NCI-H2227 treated with DMSO at 0.1 percent for 48 hours (cell line): ENCODE results near the gene FAM20C.

Source experiments
- DNase-seq: peaks from one replicate; lab custom pipeline; 2025; lab: John Stamatoyannopoulos, UW

Gene FAM20C

DNA sequence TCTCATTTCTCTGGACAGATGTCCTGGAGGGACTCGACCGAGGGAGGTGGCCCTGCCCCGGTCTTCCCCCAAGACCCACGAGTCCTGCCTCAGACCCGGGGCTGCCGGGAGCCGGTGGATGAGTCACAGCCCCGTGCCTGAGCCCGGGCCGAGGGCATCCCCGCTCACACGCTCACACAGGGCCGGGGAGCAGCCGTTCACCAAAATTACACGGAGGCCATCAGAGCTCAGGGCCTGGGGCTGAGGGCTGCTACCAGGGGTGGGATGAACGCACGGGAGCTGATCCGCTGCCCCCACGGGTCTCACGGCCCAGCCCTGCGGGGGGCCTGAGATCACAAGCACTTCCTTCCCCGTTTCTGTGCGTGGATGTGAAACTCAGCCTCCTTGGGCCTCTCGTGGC is 17.5 kb downstream of the FAM20C start:
- no peak for DNase-seq

DNA sequence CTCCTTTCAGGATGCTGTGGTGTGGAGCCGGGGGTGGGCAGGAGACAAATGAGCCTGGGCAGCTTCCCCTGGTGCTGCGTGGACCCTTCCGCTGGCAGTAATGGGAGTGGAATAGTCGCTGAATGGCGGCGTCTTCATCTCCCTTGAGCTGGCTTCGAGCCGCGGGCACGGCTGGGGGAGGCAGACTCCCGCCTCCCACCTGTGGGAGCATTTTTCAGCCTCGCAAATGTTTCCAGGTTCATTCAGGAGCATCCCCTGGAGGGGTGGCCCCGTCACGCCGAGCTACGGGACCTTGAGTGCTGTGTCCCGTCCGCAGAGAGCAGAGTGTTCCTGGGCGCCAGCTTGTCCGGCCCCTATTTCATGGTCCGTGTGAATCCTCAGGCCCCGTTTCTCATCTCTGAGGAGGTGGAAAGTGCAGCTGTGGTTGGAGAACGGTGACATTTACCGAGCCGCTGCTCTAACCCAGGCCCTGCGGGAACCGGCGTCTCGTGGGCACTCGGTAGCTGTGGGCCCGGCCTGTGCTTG is 18.1 kb downstream of the FAM20C start:
- DNase-seq, result no peak

DNA sequence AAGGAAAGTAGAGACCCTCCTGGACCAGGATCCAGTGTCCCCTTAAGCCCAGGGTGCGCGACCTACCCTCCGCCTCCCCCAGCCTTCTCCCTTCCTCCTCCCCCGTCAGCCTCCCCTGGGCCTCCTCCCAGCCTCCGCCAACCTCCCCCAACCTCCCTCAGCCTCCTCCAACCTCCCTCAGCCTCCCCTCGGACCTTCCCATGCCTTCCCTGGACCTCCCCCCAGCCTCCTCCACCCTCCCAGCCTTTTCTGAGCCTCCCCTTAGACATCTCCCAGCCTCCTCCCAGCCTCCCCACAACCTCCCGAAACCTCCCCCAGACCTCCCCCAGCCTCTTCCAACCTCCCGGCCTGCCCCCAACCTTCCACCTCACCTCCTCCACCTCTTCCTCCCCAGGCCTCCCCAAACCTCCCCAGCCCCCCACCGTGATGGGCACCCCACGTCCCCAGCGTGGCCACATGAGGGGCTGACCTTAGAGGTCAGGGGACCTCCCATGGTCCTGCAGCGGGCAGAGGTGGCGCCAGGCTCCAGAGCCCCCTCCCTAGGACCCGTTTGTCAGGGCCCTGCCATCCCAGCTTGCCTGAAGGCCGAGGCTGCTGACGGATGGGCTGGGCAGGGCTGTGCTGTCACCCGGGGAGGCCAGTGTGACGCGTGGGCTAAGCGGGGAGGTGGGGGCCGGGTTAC is 18.8 kb downstream of the FAM20C start:
- DNase-seq, result no peak

DNA sequence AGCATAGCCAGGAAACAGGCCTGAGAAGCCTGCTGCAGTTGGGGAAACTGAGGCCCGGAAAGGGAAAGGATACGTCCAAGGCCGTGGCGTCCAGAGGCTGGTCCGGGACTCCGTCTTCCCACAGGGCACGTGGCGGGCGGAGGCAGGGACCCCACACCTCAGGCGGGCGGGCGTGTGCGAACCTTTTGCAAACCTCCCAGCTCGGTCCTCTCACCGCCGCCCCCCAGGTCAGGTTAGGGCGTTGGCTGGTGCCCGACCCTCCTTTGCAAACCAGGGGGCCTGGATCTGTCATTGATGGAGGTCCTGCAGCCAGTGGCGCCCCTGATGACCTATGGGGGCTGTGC is 19.3 kb downstream of the FAM20C start:
- no peak for DNase-seq

DNA sequence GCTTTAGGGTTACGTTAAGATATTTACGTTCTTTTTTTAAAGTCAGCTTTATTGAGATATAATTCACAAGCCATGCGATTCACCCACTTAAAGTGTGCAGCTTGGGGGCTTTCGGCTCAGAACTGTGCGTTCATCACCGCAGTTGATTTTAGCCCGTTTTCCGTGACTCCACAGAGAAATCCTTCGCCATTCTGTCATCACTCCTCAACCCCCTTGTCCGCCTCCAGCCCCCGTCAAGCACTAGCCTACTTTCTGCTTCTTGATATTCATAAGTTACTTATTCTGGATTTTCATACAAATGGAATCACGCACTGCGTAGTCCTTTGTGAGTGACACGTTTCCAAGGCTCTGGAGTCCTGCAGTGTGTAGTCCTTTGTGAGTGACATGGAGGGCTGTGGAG is 20.4 kb downstream of the FAM20C start:
- DNase-seq, result no peak

DNA sequence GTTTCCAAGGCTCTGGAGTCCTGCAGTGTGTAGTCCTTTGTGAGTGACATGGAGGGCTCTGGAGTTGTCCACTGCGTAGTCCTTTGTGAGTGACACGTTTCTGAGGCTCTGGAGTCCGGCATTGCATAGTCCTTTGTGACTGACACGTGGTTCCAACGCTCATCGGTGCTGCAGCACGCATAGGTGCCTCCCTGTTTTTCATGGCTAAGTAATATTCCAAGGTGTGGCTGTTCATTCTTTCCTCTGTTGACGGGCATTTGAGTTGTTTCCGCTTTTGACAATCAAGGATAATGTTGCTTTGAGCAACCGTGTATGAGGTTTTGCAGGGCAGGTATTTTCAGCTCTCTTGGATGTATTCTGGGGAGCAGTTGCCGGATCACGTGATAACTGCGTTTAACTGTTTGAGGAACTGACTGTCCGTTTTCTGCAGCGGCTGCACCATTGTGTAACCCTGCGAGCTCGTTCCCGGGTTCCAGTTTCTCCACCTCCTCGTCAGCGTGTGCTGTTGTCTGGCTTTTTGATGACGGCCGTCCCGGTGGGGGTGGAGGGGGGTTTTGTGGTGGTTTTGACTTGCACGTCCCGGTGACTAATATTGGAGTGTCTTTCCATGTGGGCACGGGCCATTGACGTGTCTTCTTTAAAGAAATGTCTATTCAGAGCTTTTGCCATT is 21.1 kb downstream of the FAM20C start:
- no peak for DNase-seq

DNA sequence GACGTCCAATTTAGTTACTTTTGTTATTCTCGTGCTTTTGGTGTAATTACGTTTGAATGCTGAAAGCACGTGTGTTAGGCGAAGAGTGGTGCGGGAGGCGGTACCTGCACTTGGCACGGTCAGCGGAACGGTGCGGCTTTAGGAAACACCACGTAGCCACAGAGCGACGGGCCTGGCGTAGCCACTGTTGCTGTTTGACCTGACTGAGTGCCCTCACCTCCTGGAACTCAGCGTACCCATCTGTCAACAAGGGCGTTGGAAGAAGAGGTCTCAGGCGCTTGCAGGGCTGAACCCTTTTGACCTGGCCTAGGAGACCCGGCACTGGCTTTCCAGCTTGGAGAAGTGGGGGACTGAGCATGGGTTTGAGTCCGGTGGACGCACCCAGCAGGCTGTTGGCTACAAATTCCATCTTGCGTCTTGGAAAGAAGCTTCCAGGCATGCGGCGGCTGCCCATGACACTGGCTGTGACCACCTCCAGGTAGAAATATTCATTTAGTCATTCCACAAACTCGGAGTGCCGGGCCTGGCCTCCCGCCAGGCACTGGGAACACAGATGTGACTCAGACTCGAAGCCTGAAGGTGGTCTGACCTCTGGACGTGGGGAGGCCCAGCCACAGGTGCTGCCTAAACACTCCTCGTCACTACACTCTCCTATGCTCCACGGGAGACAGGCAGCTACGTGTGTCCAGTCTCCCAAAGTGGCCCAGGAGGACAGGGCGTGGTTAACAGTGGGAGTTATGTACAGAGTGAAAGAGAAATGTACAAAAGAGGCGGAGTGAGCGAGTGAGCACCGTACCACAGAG is 22.2 kb downstream of the FAM20C start:
- DNase-seq, result no peak

DNA sequence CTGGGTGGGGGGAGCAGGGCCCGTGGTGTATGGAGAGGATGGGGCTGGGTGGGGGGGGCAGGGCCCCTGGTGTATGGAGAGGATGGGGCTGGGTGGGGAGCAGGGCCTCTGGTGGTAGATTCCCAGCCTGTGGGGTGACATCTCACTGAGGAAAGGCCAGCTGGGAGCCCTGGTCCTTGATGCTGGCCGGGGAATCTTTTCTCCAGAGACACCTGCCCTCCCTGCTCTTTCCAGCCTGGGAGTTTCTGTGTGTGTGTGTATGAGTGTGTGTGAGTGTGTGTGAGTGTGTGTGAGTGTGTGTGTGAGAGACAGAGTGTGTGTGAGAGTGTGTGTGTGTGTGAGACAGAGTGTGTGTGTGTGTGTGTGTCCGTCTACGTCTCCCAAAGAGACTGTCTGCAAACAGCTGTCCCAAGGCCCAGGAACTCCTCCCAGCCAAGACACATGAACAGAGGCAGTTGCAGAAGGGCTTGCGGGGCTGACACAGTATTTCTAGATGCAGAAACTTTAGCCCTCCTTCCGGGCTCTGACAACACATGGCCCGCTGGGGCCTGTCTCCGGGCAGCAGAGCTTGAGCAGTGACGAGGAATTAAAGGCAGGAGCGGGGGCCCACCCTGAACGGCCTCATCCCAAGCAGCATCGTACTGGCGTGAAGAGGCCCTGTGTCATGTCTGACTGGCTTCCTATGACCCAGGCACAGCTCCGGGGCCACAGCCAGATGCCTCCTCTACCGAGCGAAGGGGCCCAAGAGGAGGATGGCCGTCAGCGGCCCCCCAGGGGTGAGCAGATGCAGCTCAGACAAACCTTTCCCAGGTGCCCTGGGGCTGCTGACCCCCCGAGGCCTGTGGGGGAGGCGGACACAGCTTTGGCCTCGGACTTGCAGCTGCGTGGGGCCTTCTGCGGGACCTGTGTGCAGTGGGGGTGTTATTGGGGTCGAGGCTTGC is 24.3 kb downstream of the FAM20C start:
- no peak for DNase-seq

DNA sequence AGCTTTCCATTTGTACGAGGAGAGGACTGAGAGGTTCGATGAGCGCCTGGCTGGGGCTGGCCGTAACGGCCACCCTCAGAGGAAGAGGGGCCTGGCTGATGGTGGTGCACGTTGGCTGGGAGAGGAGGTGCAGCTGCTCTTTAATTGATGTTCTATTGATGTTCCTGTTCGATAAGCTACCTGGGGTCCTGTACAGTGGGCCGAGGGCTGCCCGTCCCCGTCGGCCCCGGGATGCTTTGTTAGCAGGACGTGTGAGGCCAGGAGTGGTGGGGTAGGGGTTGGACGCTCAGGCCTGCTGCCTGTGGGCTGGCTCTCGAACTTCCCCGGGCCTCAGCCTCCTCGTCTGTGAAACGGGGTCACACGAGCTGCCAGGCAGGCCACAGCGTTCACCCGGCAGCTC is 25.4 kb downstream of the FAM20C start:
- DNase-seq, result no peak

DNA sequence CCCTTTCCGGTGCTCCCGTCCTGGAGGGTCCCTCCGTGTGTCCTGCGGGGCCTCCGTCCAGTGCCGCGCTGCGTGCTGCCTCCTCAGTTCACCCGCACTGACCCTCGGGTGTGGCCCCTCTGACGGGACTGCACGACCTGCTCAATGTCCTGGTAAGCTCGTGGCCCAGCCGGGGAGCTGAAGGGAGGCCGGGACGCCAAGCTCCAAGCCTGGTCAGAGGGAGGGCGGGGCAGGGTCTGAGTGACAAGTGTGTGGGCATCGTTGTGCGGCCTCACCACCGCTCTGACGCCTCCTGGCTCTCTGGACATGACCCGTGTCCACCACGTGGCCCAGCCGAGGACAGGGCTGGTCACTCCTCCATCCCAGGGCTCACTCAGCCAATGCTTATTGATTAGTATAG is 25.9 kb downstream of the FAM20C start:
- DNase-seq, result no peak

DNA sequence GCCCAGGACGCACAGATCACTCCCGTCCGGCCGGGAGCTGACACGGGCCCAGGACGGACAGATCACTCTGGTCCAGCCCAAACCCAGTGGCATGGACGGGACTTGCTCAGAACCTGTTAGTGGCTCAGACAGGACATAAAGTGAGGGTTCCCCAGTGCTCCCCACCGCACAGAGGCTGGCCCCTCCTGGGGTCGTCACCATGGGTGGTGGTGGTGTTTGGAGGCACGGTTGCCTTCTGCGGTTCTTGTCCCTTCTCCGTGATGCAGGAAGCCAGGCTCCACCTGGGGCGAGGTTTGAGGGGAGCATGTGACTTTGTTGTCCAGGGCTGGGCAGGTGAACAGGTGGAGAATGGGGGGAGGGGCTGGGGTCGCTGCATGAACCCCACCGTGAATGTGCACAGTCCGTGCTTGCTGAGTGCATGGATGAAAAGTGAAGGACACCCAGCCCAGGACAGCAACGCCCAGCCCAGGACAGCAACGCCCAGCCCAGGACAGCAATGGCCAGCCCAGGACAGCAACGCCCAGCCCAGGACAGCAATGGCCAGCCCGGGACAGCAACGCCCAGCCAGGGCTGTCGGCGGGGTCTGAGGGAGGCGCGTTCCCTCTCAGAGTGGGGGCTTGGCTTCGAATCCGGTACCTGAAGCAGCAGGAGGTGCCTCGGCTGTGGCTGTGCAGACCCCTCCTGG is 26.7 kb downstream of the FAM20C start:
- DNase-seq, result no peak

DNA sequence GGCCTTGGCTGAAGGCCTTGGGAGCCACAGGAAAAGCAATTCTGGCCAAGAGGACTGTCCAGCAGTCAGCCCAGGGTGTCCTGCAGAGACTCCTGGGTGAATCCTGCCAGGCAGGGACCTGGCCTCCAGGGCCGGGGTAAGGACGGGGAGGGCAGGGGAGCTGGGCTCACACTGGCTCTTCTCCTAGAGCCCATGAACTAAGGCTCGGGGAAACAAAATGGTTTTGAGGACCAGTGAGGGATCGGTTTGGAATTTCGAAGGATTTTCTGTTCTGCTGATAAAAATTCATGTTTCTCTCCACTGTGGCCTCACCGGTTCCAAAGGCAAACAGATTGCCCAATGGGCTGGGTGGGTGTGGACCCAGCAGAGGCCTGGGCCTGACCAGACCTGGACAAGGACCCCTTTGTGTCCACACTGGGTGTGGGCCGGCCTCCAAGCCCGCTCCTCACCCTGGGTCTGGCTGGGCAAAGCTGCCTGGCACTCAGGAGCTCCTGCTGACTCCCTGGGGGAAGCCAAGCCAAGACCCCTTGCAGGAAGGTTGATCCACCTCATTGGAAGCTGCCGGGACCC is 27.3 kb downstream of the FAM20C start:
- no peak for DNase-seq

DNA sequence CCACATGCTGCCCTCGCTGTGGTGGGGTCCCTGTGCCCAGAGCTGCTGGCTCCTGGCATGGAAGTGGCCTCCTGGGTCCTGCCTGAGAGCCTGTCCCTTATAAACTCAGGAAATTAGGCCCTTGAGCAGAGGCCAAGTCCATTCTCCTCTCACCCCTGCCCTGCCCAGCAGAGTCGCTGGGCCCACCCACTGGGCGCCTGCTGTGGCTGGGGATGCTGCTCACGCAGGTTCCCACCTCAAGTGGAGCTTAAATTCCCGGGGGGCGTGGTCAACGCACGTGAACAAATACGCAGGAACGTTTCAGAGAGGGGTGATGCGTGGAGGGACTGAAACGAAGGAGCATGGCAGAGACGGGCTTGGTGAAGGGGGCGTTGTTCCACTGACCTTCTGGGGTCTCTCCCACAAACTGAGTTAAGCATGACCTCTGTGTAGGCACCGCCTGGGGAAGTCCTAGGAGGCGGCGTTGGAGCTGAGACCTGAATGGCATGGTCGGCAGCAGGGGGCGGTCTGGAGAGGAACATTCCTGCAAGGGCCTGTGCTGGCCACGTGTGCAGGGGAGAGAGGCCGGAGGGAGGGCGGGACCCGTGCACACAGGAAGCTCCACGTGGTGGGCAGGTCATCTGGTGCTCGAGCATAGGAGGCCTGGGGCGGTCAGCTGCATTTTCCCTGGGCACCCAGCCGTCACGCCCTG is 27.9 kb downstream of the FAM20C start:
- DNase-seq, result no peak

DNA sequence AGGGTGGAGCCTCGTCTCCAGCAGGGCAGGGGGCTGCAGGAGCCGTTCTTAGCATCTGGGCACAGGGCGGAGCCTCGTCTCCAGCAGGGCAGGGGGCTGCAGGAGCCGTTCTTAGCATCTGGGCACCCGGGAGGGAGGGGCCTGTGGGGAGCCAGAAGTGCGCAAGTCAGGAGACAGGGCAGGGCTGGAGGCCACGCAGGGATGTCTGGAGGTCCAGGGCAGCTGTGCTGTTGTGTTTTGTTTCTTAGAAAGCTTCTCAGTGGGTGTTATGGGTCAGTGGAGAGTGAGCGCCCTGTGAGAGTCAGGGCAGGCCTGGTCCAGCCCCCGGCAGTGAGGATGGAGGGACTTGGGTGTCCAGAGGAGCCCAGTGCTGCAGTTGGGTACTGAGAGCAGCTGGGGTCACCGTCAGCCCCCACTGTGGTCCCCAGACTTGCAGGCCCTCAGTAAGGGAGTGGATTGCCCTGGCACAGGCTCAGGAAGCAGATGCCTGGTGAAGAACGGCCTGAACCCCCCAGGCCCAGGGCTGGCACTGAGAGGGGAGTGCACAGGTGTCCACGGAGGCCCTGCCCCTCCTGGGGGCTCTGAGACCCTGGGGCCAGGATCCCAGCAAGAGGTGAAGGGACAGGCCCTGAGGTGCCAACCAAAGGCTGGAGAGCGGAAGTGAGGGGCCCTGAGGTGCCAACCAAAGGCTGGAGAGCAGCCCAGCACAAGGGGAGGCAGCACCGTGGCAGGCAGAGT is 29.8 kb downstream of the FAM20C start:
- DNase-seq, result no peak

DNA sequence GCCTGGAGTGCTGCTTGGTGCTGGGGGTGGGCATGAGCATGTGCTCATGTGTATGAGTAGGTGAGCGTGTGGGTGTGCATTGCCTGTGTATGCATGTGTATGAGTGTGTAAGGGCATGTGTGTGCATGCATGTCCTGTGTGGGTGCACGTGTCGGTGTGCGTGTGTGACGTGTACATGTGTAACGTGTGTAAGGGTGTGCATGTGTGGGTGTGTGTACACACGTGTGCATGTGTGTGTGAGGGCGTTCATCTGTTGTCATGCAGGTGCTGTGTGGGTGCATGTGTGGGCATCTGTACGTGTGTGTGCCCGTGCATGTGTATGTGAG is 30.3 kb downstream of the FAM20C start:
- DNase-seq, result no peak

DNA sequence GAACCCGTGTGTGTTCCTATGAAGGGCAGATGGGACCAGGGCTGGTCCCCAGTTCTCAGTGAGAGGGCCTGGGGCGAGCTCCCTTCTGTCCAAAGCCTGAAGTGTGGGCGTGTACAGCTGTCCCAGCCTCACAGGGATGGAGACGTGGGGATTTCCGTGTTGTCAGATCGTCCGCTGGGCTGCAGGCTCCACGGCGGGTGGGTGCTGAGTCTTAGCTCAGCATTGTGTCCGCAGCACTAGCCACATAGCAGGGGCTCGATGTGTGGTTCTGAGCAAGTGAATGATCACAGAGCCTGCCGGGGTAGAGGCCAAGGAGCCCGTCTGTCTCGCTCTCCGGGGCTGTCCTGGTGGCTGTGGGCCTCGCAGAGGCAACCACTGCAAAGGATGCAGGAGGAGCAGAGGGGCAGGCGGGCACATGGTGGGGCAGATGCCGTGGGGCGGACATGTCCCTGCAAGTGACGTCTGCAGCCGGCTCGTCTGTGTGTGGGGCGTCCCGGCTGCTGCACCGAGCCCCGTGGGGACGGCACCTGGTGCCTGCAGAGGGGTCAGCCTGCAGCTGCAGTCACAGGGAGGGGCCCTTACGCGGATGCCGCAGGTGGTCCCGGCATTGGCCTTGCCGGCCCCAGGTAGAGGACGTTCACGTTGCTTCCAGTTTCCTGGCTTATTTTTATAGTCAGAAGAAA is 30.9 kb downstream of the FAM20C start:
- no peak for DNase-seq

DNA sequence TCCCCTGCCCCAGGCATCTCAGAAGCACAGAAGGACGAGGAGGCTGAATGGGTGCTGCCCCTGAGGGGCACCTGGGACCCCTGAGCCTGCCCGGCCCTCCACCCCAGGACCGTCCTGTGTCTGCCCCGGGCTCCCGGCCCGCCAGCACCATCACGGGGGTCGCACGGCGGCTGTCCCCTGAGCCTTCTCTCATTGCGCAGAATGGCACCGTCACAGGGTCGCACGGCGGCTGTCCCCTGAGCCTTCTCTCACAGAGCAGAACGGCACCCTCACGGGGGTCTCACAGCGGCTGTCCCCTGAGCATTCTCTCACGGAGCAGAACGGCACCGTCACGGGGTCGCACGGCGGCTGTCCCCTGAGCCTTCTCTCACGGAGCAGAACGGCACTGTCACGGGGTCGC is 31.5 kb downstream of the FAM20C start:
- DNase-seq, result no peak

DNA sequence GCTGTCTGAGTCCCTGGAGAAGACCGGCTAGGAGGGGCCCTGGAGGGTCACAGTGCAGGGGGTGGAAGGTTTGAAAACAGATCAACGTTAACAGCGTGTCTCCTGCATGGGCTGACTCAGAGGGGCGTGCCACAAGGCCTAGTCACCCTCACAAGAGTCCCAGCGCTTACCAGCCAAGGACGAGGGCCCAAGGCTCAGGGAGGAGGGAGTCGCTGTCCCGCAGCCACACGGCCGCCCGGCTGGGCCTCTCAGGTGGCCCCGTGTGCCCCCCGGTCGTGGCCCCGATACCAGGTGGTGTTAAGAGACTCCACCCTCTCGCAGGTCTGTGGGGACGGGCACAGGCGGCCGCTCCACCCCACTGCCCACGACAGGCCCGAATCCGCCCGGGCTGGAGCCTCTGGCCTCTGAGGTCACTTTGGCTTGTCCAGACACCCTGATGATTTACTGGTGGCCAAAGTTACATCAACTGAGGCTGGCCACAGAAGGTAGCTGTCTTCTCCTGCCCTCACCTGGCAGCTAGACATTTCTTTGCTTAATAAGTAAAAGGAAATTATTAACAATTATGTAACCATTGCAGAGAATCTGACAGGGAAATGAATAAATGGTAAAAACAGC is 34.0 kb downstream of the FAM20C start:
- DNase-seq, result no peak

DNA sequence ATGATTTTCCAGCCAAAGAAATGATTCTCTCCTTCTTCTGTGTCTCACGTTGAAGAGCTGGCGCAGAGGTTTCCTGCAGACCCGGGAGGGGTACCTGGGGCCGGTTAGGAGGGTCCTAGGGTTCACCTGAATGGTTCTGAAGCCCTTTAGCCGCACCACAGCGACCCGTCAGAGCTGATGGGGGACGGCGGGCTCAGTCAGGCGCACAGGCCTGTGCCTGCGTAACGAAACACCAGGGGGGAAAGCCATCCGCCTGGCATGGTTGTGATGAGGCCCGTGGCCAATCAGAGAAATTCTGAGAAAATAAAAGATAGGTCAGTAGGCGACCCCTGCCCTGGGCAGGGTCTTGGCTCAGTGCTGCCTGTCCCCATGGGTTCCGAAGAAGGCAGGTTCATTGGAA is 35.6 kb downstream of the FAM20C start:
- DNase-seq, result no peak
